Measurements from ENCODE around the gene FGD1. TPM values are rescaled to one million over a fixed set of nuclear protein-coding genes. Genes with fewer than 3 reads are reported as not detected.
"Not testable (repeated sequence)": the region's sequence is repeated elsewhere in the genome, so short reads cannot be mapped to it uniquely, and the experiment has no call there.

FGD1 gene
- total RNA-seq: 10 to 100 TPM; 23.9 to 46.0 TPM
- 25.4 TPM for polyA plus RNA-seq (2013, experiment 1 of 2)
- 23.6 TPM for polyA plus RNA-seq (2013, experiment 2 of 2)
- long read RNA-seq, experiment 1, full-length matches to known transcripts: 6 of 25 reads
- long read RNA-seq, experiment 1, partial matches to known transcripts: 12 of 25 reads
- long read RNA-seq, experiment 1, other reads (novel, unspliced or antisense): 7 of 25 reads
- long read RNA-seq, experiment 2, full-length matches to known transcripts: 44 of 64 reads
- long read RNA-seq, experiment 2, partial matches to known transcripts: 12 of 64 reads
- long read RNA-seq, experiment 2, other reads (novel, unspliced or antisense): 8 of 64 reads
- long read RNA-seq, experiment 3, full-length matches to known transcripts: 4 of 5 reads
- long read RNA-seq, experiment 3, partial matches to known transcripts: 1 of 5 reads
- long read RNA-seq, experiment 3, other reads (novel, unspliced or antisense): 0 of 5 reads
- long read RNA-seq, experiment 4, partial matches to known transcripts: 2 of 2 reads
- long read RNA-seq, experiment 4, other reads (novel, unspliced or antisense): 0 of 2 reads

DNA sequence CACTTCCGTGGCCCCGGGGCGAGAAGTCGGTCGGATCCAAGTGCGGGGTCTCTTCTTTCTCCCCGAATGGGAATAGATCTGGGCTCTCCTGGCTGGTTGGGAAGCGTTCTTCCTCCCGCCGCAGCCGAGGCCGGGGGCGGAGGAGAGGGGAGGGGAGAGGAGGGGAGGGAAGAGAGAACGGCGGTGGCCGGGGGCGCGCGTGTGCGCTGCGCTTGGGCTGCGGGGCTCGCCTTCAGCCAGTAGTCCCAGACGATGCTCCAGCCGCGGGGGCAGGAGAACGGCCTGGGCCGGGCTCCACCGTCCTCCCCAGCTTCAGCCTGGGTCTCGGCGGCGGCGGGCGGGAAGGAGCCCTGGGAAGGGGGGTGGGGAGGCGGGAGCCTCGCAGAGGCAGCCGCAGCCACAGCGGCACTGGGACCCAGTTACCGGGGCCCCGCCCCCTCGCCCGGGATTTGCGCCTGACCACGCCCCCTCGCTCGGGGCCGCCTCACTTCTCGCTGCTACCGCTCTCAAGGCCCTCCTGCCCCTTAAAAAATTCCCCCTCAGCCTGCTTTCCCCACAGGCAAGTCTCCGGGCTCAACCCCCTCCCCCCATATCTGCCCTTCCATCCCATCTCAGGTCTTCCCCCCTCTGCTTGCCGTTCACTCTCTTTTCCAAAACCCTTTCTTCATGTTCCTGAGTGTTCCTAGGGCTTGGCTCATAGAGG, at the start of gene FGD1:
Gene FGD1 (minus strand): TSS at position 421 of the 703 bp plus-strand sequence. CDS start 802 bp downstream, outside the sequence.
- WGBS, 2 experiments (ENCODE audit: insufficient coverage in 1 of 2, insufficient read length in 1 of 2): 1 to 6% methylated on average over 2 to 18 of the region's 51 CpGs
- H3K27me3 Mint-ChIP-seq (ENCODE audit: insufficient read depth): no peaks in the 10 kb centered on the region
- H3K27ac ChIP-seq (ENCODE audit: low read depth, low read length): no peak within 1 kb of the TSS

DNA sequence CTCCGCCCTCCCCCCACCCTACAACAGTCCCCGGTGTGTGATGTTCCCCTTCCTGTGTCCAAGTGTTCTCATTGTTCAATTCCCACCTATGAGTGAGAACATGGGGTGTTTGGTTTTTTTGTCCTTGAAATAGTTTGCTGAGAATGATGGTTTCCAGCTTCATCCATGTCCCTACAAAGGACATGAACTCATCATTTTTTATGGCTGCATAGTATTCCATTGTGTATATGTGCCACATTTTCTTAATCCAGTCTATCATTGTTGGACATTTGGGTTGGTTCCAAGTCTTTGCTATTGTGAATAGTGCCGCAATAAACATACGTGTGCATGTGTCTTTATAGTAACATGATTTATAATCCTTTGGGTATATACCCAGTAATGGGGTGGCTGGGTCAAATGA, 46.2 kb upstream of the FGD1 start:
- not testable (repeated sequence) for H3K27me3 Mint-ChIP-seq (ENCODE audit: insufficient read depth); H3K27ac ChIP-seq (ENCODE audit: low read depth, low read length); H3K4me1 ChIP-seq (ENCODE audit: control insufficient read depth, insufficient read depth, low read length); H3K4me3 ChIP-seq (ENCODE audit: low read length); H3K27ac Mint-ChIP-seq; H3K9ac ChIP-seq (ENCODE audit: extremely low read depth, low read length, poor library complexity, severe bottlenecking); H3K4me1 Mint-ChIP-seq; H3K27me3 ChIP-seq (ENCODE audit: control insufficient read depth, insufficient read depth, low read length, poor library complexity, severe bottlenecking); DNase-seq; H3K9me3 ChIP-seq (ENCODE audit: control insufficient read depth, low read length); H3K4me3 Mint-ChIP-seq
- no CpG with 5 or more reads among the region's 4 CpGs for WGBS, 2 experiments (ENCODE audit: insufficient coverage in 1 of 2, insufficient read length in 1 of 2)
- Mint-ChIP-seq H3K36me3 (ENCODE audit: low read depth) (peaks cover 53% of the 10 kb centered on the region), H3K9me3 (peaks cover 56% of the 10 kb centered on the region)
- H3K36me3 ChIP-seq (ENCODE audit: control insufficient read depth, insufficient read depth, low read length): peaks cover 41% of the 10 kb centered on the region

More for the DNA sequence above, at the start of gene FGD1:
- peaks cover 66% of the 10 kb centered on the region for H3K9me3 Mint-ChIP-seq
- H3K4me1 Mint-ChIP-seq: peaks cover 10% of the 10 kb centered on the region
- TF ChIP-seq, protein P1, sequence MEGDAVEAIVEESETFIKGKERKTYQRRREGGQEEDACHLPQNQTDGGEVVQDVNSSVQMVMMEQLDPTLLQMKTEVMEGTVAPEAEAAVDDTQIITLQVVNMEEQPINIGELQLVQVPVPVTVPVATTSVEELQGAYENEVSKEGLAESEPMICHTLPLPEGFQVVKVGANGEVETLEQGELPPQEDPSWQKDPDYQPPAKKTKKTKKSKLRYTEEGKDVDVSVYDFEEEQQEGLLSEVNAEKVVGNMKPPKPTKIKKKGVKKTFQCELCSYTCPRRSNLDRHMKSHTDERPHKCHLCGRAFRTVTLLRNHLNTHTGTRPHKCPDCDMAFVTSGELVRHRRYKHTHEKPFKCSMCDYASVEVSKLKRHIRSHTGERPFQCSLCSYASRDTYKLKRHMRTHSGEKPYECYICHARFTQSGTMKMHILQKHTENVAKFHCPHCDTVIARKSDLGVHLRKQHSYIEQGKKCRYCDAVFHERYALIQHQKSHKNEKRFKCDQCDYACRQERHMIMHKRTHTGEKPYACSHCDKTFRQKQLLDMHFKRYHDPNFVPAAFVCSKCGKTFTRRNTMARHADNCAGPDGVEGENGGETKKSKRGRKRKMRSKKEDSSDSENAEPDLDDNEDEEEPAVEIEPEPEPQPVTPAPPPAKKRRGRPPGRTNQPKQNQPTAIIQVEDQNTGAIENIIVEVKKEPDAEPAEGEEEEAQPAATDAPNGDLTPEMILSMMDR (conservative IDR thresholded peaks at IDR 0.05): no peak
- Histone ChIP-seq H3K4me3 (ENCODE audit: low read length) (peak within 1 kb of the TSS; percentile 85), H3K9ac (ENCODE audit: extremely low read depth, low read length, poor library complexity, severe bottlenecking) (peak within 1 kb of the TSS; percentile 51), H3K4me1 (ENCODE audit: control insufficient read depth, insufficient read depth, low read length) (no peaks in the 10 kb centered on the region), H3K9me3 (ENCODE audit: control insufficient read depth, low read length) (no peaks in the 10 kb centered on the region), H3K27me3 (ENCODE audit: control insufficient read depth, insufficient read depth, low read length, poor library complexity, severe bottlenecking) (no peaks in the 10 kb centered on the region), H3K36me3 (ENCODE audit: control insufficient read depth, insufficient read depth, low read length) (no peaks in the 10 kb centered on the region)
- H3K27ac Mint-ChIP-seq: peak within 1 kb of the TSS; percentile 71
- peak; percentile 88 for DNase-seq
- peak within 1 kb of the TSS; percentile 70 for H3K4me3 Mint-ChIP-seq
- H3K36me3 Mint-ChIP-seq (ENCODE audit: low read depth): no peaks in the 10 kb centered on the region

GRCh38 chrX:54540289-54540688, 44.3 kb upstream of the FGD1 start:
- Histone ChIP-seq H3K9ac (ENCODE audit: extremely low read depth, low read length, poor library complexity, severe bottlenecking) (no peak overlapping the region), H3K9me3 (ENCODE audit: control insufficient read depth, low read length) (no peaks in the 10 kb centered on the region), H3K36me3 (ENCODE audit: control insufficient read depth, insufficient read depth, low read length) (peaks cover 33% of the 10 kb centered on the region), H3K4me3 (ENCODE audit: low read length) (no peak overlapping the region), H3K27me3 (ENCODE audit: control insufficient read depth, insufficient read depth, low read length, poor library complexity, severe bottlenecking) (no peaks in the 10 kb centered on the region), H3K27ac (ENCODE audit: low read depth, low read length) (no peak overlapping the region), H3K4me1 (ENCODE audit: control insufficient read depth, insufficient read depth, low read length) (no peaks in the 10 kb centered on the region)
- Mint-ChIP-seq H3K9me3 (peaks cover 64% of the 10 kb centered on the region), H3K27me3 (ENCODE audit: insufficient read depth) (no peaks in the 10 kb centered on the region), H3K36me3 (ENCODE audit: low read depth) (peaks cover 57% of the 10 kb centered on the region), H3K4me1 (no peaks in the 10 kb centered on the region), H3K4me3 (no peak overlapping the region), H3K27ac (no peak overlapping the region)
- whole genome bisulfite sequencing, 2 experiments (ENCODE audit: insufficient coverage in 1 of 2, insufficient read length in 1 of 2): 91% methylated on average over 4 of the region's 4 CpGs; no CpG with 5 or more reads in 1 of the 2 experiments
- TF ChIP-seq, protein P1 (conservative IDR thresholded peaks at IDR 0.05): no peak
- DNase-seq: no peak
